Muscle of leg (tissue), 11 donors: ENCODE measurements around the gene UNC80. TPM values are rescaled to one million over a fixed set of nuclear protein-coding genes. Genes with fewer than 3 reads are reported as not detected.
"Not testable (repeated sequence)": the region's sequence is repeated elsewhere in the genome, so short reads cannot be mapped to it uniquely, and the experiment has no call there.

Source experiments
- DNase-seq: peaks from one replicate; pipeline ENCODE4 v3.0.0; 2013
- H3K27ac ChIP-seq: one replicate; pipeline ENCODE4 v1.5.1; 2013; ENCODE audit warnings: mild to moderate bottlenecking, low read length, control low read depth
- H3K27me3 ChIP-seq: one replicate; pipeline ENCODE4 v1.6.1; 2013; ENCODE audit warnings: low read length; ENCODE audit not compliant: control insufficient read depth, insufficient read depth
- H3K36me3 ChIP-seq: one replicate; pipeline ENCODE4 v1.6.1; 2013; ENCODE audit warnings: low read length; ENCODE audit not compliant: control insufficient read depth, insufficient read depth
- H3K4me1 ChIP-seq: one replicate; pipeline ENCODE4 v1.6.1; 2013; ENCODE audit warnings: low read length; ENCODE audit not compliant: control insufficient read depth, insufficient read depth
- H3K4me3 ChIP-seq: one replicate; pipeline ENCODE4 v1.5.1; 2013; ENCODE audit warnings: low read length, control low read depth
- H3K9me3 ChIP-seq: replicated peaks from 2 replicates; pipeline ENCODE4 v1.6.1; 2013; ENCODE audit warnings: low read depth, low read length; ENCODE audit not compliant: control insufficient read depth
- WGBS: methylation state at CpG from one replicate; pipeline ENCODE4 v1.1.5; 2013; ENCODE audit warnings: missing lambda C conversion rate; ENCODE audit not compliant: insufficient coverage; 5-methylcytosine and 5-hydroxymethylcytosine counted together
- polyA plus RNA-seq, 8 donors: library from polyadenylated mRNA; unstranded; fragments of 120-200 nt; gene quantifications; one replicate each; pipeline versions ENCODE4 v1.2.1 to v1.2.3, GENCODE V29; 2013; ENCODE audit warnings: inconsistent platforms in 1 of 8, low replicate concordance in 1 of 8; ENCODE audit not compliant: insufficient read length in 8 of 8, insufficient read depth in 1 of 8
- total RNA-seq: library from RNA; stranded (reverse); fragments of 120-200 nt; gene quantifications from one replicate; pipeline ENCODE4 v1.2.4, GENCODE V29; 2013

Gene UNC80
- total and polyA plus RNA-seq, 9 donors, result 0.66 to 4.3 (median 1.7) TPM

DNA sequence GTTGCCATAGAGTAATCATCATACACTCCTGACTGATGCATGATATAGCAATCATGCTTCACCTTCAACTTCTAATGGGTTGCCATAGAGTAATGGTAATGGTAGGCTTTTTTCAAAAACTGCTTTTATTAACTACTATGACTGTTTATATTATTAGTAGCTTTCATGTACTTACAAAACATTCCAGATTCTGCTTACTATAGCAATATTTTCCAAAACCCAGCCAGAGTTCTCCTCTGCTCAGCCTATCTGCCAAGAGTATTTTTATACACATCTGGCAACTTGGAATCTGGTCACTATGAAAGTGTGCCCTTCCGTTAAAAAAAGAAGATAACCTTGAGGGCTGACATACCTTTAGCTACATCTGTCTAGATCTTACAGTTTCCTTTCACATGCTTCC lies 5.0 kb upstream of the UNC80 start:
- 90% methylated on average over 1 of the region's 1 CpG for WGBS

DNA sequence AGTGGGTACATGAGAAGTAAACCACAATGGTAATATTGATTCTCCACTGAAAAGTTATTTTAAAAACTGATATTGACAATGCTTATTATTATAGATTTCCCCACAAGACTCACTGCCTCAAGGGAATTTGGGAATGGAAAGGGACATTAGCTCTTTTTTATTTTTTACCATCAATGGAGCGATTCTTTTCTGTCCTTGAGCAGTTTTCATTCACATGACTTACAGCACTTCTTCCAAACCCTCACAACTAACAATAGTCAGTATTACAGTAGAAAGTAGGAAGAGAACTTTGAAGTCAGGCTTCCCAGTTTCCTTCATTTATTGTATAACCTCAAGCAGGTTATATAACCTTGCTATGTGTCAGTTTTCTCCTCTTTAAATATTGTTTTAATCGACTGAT lies 4.3 kb upstream of the UNC80 start:
- Histone ChIP-seq H3K27me3 (peaks cover 5% of the 10 kb centered on the region), H3K4me3 (no peak overlapping the region), H3K36me3 (no peaks in the 10 kb centered on the region), H3K9me3 (no peaks in the 10 kb centered on the region), H3K27ac (no peak overlapping the region), H3K4me1 (no peaks in the 10 kb centered on the region)
- no CpG with 5 or more reads among the region's 2 CpGs for WGBS
- no peak for DNase-seq

More for the DNA sequence above, 5.0 kb upstream of the UNC80 start:
- Histone ChIP-seq H3K4me1 (no peaks in the 10 kb centered on the region), H3K9me3 (no peaks in the 10 kb centered on the region), H3K27ac (no peak overlapping the region), H3K27me3 (peaks cover 5% of the 10 kb centered on the region), H3K36me3 (no peaks in the 10 kb centered on the region), H3K4me3 (no peak overlapping the region)
- DNase-seq, result no peak

DNA sequence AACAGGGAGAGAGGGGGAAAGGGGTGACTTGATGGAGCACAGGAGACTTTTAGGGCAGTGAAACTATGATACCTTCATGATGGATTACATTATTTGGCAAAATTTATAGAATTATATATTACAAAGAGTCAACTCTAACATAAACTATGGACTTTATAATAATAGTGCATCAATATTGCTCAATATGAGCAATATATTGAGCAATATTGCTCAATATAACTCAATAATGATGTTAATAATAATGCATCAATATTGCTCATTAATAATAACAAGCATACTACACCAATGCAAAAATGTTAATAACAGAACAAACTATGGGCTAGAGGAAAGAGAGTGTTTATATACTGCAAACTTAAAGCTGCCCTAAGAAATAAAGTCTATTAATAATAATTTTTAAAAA lies 3.1 kb upstream of the UNC80 start:
- Histone ChIP-seq H3K36me3 (no peaks in the 10 kb centered on the region), H3K4me3 (no peak overlapping the region), H3K9me3 (no peaks in the 10 kb centered on the region), H3K27ac (no peak overlapping the region), H3K27me3 (peaks cover 8% of the 10 kb centered on the region), H3K4me1 (no peaks in the 10 kb centered on the region)
- no peak for DNase-seq

DNA sequence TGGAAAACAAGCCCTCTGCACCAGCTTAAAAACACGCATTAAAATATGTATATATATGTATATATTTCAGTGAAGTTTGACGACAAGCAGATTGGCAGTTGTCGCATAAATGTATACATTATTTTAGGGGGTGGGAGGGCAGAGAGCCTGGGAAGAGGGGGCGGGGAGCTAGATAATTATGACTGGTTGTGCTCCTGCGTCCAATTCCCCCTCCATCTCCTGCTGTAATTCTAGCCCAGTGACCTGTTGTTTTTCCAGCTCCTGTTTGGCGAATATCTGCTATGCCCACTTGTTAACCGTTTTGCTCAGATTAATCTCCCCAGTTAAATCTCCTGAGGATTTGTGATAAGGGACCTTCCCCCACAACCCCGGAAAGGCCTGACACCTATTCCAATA lies 656 bp downstream of the UNC80 start:
- no peaks in the 10 kb centered on the region for H3K9me3 ChIP-seq
- DNase-seq, result no peak
- no CpG with 5 or more reads among the region's 8 CpGs for WGBS
- no peak overlapping the region for H3K4me3 ChIP-seq
- H3K27ac ChIP-seq, result no peak overlapping the region
- H3K4me1 ChIP-seq, result no peaks in the 10 kb centered on the region
- H3K36me3 ChIP-seq, result no peaks in the 10 kb centered on the region
- peaks cover 8% of the 10 kb centered on the region for H3K27me3 ChIP-seq

DNA sequence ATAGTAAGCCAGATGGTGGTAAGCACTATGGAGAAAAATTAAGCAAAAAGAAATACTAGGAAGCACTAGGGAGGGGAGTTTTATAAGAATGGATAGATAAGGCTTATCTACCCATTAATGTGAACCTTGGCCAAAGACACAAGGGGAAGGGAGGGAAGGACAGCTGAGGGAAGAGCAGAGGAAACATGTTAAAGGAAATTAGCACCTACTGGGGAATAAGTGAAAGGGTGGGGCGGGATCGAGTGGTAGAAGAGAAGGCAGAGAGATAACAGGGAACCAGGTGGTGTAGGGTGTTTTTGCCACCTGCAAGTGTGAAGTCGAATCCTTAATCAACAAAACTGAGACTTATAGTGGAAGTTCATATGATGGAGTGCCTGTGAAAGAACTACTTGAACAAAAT lies 1.7 kb downstream of the UNC80 start:
- Histone ChIP-seq H3K27ac (no peak overlapping the region), H3K4me3 (no peak overlapping the region), H3K4me1 (no peaks in the 10 kb centered on the region), H3K27me3 (peaks cover 8% of the 10 kb centered on the region), H3K9me3 (no peaks in the 10 kb centered on the region), H3K36me3 (no peaks in the 10 kb centered on the region)
- no peak for DNase-seq
- no CpG with 5 or more reads among the region's 3 CpGs for WGBS

DNA sequence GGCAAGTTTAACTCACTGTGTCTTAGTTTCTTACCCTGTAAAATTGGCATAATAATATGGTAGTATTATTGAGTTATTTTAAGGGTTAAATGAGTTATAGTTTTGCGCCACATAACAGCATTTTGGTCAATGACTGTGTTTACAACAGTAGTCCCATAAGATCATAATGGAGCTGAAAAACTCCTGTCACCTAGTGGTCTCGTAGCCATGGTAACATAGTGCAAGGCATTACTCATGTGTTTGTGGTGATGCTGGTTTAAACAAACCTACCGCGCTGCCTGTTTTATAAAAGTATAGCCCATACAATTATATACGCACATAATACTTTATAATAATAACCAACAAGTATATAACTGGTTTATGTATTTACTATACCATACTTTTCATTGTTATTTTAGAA lies 15.8 kb downstream of the UNC80 start:
- WGBS, result no CpG with 5 or more reads among the region's 5 CpGs
- H3K4me3 ChIP-seq, result no peak overlapping the region
- no peak for DNase-seq
- no peaks in the 10 kb centered on the region for H3K9me3 ChIP-seq
- H3K4me1 ChIP-seq, result no peaks in the 10 kb centered on the region
- H3K27me3 ChIP-seq, result no peaks in the 10 kb centered on the region
- no peaks in the 10 kb centered on the region for H3K36me3 ChIP-seq
- no peak overlapping the region for H3K27ac ChIP-seq

DNA sequence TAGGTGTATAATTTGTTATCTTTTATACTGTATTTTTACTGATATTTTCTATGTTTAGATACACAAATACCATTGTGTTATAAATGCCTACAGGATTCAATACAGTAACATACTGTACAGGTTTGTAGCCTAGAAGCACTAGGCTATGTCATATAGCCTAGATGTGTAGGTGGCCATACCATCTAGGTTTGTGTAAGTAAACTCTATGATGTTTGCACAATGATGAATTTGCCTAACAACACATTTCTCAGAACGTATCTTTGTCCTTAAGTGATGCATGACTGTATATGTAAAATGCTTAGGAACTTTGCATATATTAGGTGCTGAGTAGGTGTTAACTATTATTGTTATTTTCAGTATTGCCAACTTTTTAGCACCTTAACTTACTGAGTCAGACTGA lies 17.3 kb downstream of the UNC80 start:
- no peak overlapping the region for H3K4me3 ChIP-seq
- no peaks in the 10 kb centered on the region for H3K27me3 ChIP-seq
- no peak overlapping the region for H3K27ac ChIP-seq
- WGBS, result no CpG with 5 or more reads among the region's 1 CpG
- no peaks in the 10 kb centered on the region for H3K9me3 ChIP-seq
- no peak for DNase-seq
- H3K4me1 ChIP-seq, result no peaks in the 10 kb centered on the region
- no peaks in the 10 kb centered on the region for H3K36me3 ChIP-seq

DNA sequence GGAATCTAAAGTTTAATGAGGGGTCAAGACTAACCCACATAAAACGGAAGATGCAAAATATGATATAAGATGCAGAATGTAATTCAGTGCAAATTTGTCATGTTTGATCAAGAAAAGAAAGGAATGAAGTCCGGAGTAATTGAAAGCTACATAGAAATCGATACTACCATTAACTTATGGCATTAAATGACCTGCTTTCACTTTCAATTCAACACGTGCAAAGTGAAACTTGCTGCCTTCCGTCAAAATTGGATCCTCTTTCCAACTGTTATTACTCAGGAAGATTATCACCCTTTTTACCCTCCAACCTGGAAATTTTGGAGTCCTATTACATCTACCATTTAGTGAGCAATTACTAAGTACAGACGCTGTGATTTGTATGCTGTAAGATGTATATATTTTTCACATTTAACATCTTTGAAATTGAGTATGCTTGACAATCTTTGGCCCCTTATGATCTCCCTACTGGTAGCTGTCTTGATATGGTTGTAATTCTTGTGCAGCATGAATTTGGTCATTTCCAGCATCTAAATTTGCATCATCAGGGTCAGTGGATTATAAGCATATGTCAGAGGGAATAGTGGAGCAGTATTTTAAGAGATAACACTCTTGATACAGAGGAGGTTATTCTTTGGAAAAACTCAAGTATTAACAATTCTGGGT lies 18.6 kb downstream of the UNC80 start:
- Histone ChIP-seq H3K9me3 (no peaks in the 10 kb centered on the region), H3K4me1 (no peaks in the 10 kb centered on the region), H3K36me3 (no peaks in the 10 kb centered on the region), H3K27ac (no peak overlapping the region), H3K4me3 (no peak overlapping the region), H3K27me3 (no peaks in the 10 kb centered on the region)
- no CpG with 5 or more reads among the region's 6 CpGs for WGBS
- no peak for DNase-seq

DNA sequence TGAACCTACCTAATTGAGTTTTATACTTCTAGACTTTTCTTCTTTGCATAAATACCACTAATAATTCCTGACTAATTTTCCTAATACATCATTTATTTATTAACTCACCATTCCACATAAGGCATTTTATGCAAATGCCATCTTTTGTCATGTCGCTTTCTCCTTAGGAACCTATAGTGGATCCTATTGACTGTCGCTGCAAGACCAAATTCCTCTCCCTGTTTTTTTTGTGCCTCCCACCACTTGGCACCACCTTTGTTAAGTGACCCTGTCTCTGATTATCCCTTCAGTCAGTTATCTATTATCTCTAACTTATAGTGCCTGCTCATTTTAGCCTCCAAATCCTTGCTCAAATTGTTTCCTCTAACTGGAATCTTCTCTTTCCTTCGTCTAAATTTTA lies 19.5 kb downstream of the UNC80 start:
- WGBS, result 90% methylated on average over 2 of the region's 3 CpGs
- no peaks in the 10 kb centered on the region for H3K4me1 ChIP-seq

DNA sequence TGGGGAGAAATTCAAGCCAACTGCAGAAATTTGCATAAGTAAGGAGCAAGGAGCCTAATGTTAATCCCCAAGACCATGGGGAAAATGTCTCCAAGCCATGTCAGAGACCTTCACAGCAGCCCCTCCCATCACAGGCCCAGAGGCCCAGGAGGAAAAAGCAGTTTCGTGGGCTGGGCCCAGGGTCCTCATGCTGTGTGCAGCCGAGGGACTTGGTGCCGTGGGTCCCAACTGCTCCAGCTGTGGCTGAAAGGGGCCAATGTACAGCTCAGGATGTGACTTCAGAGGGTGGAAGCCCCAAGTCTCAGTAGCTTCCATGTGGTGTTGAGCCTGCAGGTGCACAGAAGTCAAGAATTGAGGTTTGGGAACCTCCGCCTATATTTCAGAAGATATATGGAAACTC lies 23.8 kb downstream of the UNC80 start:
- H3K9me3 ChIP-seq, DNase-seq, H3K4me1 ChIP-seq, H3K36me3 ChIP-seq, H3K4me3 ChIP-seq, H3K27me3 ChIP-seq, H3K27ac ChIP-seq: not testable (repeated sequence)
- WGBS, result 73% methylated on average over 4 of the region's 4 CpGs

More for the DNA sequence above, 19.5 kb downstream of the UNC80 start:
- Histone ChIP-seq H3K9me3 (no peaks in the 10 kb centered on the region), H3K27me3 (no peaks in the 10 kb centered on the region), H3K4me3 (no peak overlapping the region), H3K36me3 (no peaks in the 10 kb centered on the region), H3K27ac (no peak overlapping the region)
- no peak for DNase-seq

DNA sequence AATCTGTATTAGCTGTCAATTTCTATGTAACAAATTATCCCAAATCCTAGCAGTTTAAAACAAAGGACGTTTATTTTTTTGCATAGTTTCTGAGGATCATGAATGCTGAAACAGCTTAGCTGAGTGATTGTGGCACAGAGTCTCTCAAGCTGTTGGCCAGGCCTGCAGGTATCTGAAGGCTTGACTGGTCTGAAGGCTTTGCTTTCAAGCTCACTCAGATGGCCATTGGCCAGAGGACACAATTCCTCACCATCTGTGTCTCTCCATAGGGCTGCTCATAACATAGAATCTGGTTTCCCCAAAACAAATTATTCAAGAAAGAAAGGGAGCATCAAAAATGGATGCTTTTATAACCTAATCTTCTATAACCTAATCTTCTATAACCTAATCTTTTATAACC lies 33.7 kb downstream of the UNC80 start:
- WGBS, result no CpG with 5 or more reads among the region's 1 CpG
- no peak overlapping the region for H3K27ac ChIP-seq
- H3K27me3 ChIP-seq, result no peaks in the 10 kb centered on the region
- no peak for DNase-seq
- no peaks in the 10 kb centered on the region for H3K4me1 ChIP-seq
- H3K4me3 ChIP-seq, result no peak overlapping the region
- no peaks in the 10 kb centered on the region for H3K36me3 ChIP-seq
- H3K9me3 ChIP-seq, result no peaks in the 10 kb centered on the region
